ENCODE measurements around the gene CCBE1. TPM values are rescaled to one million over a fixed set of nuclear protein-coding genes. Genes with fewer than 3 reads are reported as not detected.
A peak's percentile ranks its signal among the peaks of the same experiment; 100 is the strongest.
"Not testable (repeated sequence)": the region's sequence is repeated elsewhere in the genome, so short reads cannot be mapped to it uniquely, and the experiment has no call there.

CCBE1 gene
- total RNA-seq, 1 donor from 2014 or later, result 1.2 TPM

DNA sequence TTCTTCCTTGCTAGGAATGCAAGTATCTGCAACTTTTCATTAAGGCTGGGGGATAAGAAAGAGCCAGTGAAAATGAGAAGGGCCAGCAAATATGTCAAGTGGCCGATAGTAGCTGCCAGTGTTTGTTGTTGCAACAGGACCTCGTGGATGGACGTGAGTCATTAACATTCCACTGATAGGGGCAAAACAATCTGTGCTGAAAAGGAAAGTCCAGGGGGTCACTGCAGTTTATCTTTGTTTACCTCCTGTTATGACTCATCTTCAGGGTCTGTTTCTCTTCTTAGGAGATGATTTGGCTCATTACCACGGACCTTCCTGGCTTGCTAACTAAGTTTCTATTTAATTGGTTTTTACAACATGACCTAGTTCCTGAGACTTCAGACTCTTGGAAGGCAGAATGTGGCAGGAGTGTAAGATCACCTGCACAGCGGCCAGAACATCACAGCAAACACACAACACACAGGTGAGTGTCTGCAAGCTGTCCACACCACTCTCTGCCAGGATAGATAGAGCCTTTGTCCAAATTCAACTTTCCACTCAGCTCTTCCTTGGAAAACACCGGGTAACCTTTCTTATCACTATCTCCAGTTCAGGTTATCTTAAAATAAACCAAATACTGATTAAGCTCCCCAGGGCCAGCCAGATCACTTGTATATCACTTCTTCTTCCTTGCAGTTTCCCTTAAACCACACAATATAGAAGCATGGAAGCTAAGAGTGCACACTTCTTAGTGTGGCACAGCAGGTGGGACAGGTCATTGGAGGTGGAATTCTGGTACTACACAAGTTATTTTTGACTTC lies 180.7 kb downstream of the CCBE1 start:
- Mint-ChIP-seq H3K4me1 (ENCODE audit: unreplicated experiment) (peaks cover 44% of the 10 kb centered on the region), H3K36me3 (ENCODE audit: low read depth, unreplicated experiment) (no peaks in the 10 kb centered on the region), H3K27ac (ENCODE audit: unreplicated experiment) (peak overlapping the region; percentile 75), H3K9me3 (ENCODE audit: unreplicated experiment) (no peaks in the 10 kb centered on the region), H3K4me3 (ENCODE audit: unreplicated experiment) (no peak overlapping the region), H3K27me3 (ENCODE audit: unreplicated experiment) (peaks cover 11% of the 10 kb centered on the region)
- TF ChIP-seq, protein P1, sequence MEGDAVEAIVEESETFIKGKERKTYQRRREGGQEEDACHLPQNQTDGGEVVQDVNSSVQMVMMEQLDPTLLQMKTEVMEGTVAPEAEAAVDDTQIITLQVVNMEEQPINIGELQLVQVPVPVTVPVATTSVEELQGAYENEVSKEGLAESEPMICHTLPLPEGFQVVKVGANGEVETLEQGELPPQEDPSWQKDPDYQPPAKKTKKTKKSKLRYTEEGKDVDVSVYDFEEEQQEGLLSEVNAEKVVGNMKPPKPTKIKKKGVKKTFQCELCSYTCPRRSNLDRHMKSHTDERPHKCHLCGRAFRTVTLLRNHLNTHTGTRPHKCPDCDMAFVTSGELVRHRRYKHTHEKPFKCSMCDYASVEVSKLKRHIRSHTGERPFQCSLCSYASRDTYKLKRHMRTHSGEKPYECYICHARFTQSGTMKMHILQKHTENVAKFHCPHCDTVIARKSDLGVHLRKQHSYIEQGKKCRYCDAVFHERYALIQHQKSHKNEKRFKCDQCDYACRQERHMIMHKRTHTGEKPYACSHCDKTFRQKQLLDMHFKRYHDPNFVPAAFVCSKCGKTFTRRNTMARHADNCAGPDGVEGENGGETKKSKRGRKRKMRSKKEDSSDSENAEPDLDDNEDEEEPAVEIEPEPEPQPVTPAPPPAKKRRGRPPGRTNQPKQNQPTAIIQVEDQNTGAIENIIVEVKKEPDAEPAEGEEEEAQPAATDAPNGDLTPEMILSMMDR (IDR thresholded peaks at IDR 0.05; ENCODE audit: unreplicated experiment), result no peak
- DNase-seq (ENCODE audit: low spot score), result peak; percentile 17

DNA sequence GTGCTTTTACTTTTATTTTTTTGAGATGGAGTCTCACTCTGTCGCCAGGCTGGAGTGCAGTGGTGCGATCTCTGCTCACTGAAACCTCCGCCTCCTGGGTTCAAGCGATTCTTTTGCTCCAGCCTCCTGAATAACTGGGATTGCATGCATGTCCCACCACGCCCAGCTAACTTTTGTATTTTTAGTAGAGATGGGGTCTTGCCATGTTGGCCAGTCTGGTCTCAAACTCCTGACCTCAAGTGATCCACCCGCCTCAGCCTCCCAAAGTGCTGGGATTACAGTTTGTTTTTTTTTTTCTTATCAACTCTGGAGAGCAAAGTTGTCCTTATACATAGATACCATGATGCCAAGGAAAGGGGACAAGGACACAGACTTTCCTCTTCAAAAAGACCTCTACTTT lies 181.3 kb downstream of the CCBE1 start:
- not testable (repeated sequence) for H3K9me3 Mint-ChIP-seq (ENCODE audit: unreplicated experiment); H3K4me3 Mint-ChIP-seq (ENCODE audit: unreplicated experiment); H3K36me3 Mint-ChIP-seq (ENCODE audit: low read depth, unreplicated experiment); DNase-seq (ENCODE audit: low spot score)
- H3K27ac Mint-ChIP-seq (ENCODE audit: unreplicated experiment), result peak overlapping the region; percentile 75
- peaks cover 11% of the 10 kb centered on the region for H3K27me3 Mint-ChIP-seq (ENCODE audit: unreplicated experiment)
- H3K4me1 Mint-ChIP-seq (ENCODE audit: unreplicated experiment), result peaks cover 50% of the 10 kb centered on the region

DNA sequence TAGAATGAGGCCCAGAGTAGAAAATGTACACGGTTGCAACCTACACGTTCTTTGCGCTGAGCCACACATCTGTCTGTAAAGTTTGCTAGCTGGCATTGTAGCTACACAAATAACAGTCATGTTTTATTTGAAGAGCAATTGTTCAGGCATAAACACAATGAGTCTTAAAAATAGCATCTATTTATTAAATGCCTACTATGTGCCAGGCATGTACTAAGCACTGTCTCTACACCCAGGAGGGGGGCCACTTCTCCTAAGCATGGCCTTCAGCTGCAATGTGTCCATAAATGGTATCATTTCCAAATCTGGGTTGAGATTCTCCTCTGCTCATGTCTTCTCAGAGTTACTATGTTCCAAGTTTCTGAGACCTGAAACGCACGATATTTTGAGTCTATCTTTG lies 182.1 kb downstream of the CCBE1 start:
- Mint-ChIP-seq H3K27ac (ENCODE audit: unreplicated experiment) (peak overlapping the region; percentile 93), H3K4me1 (ENCODE audit: unreplicated experiment) (peaks cover 56% of the 10 kb centered on the region), H3K36me3 (ENCODE audit: low read depth, unreplicated experiment) (no peaks in the 10 kb centered on the region), H3K9me3 (ENCODE audit: unreplicated experiment) (no peaks in the 10 kb centered on the region), H3K4me3 (ENCODE audit: unreplicated experiment) (no peak overlapping the region), H3K27me3 (ENCODE audit: unreplicated experiment) (peaks cover 11% of the 10 kb centered on the region)
- TF ChIP-seq, protein P1 (IDR thresholded peaks at IDR 0.05; ENCODE audit: unreplicated experiment), result no peak
- no peak for DNase-seq (ENCODE audit: low spot score)

DNA sequence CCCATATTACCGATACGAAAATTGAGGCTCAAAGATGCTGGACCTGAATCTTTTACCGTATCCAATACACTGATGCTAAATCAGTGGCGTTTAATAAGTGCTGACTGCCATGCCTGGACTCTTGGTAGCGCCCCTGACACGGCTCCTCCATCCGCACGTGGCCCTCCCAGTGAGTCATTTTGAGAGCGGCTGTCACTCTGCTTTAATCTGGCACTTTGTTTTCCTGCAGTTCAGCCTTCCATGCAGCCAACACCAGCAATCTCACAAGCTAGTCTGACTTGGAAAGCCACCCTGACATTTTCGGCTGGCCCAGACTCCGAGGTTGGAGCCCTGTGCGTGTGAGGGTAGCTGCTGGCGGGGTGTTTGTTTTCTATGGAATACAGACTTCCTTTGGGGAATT lies 183.0 kb downstream of the CCBE1 start:
- Mint-ChIP-seq H3K36me3 (ENCODE audit: low read depth, unreplicated experiment) (no peaks in the 10 kb centered on the region), H3K4me3 (ENCODE audit: unreplicated experiment) (no peak overlapping the region), H3K27ac (ENCODE audit: unreplicated experiment) (peak overlapping the region; percentile 93), H3K9me3 (ENCODE audit: unreplicated experiment) (no peaks in the 10 kb centered on the region), H3K27me3 (ENCODE audit: unreplicated experiment) (peaks cover 11% of the 10 kb centered on the region), H3K4me1 (ENCODE audit: unreplicated experiment) (peaks cover 64% of the 10 kb centered on the region)
- TF ChIP-seq, protein P1 (IDR thresholded peaks at IDR 0.05; ENCODE audit: unreplicated experiment), result no peak
- peak; percentile 41 for DNase-seq (ENCODE audit: low spot score)

DNA sequence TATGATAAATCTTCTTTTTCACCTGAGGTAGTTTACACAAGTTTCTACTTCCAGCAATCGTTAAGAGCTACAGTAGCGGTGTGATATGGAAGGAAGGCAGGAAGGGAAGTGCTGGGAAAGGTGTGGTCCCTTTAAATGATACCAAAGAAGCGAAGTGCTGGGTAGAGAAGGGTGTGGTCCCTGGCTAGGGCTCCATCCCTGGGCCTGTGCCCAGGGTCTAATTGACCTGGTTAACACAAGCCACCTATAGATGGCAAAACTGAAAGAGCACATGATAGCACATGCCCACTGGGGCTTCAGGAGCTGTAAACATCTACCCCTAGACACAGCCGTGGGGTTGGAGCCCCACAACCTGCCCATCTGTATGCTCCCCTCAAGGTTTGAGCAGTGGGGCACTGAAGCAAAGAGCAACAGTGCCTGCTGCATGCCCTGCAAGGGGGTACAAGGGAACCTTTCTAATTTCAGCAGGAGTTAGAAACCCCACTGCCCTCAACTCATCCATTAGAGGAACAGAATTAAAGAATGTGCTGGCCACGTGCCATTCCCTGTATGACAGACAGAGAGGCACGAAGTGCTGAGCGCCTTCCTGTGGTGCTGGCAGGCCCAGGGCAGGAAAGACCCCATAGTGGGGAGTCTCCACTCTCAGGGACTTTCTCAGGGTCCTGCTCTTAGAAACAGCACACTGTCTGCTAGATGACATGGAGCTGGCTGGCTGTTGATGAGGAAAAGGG lies 185.0 kb downstream of the CCBE1 start:
- peaks cover 11% of the 10 kb centered on the region for H3K27me3 Mint-ChIP-seq (ENCODE audit: unreplicated experiment)
- H3K4me3 Mint-ChIP-seq (ENCODE audit: unreplicated experiment), result peak overlapping the region; percentile 57
- H3K36me3 Mint-ChIP-seq (ENCODE audit: low read depth, unreplicated experiment), result no peaks in the 10 kb centered on the region
- no peak for DNase-seq (ENCODE audit: low spot score)
- H3K4me1 Mint-ChIP-seq (ENCODE audit: unreplicated experiment), result peaks cover 64% of the 10 kb centered on the region
- peak overlapping the region; percentile 28 for H3K27ac Mint-ChIP-seq (ENCODE audit: unreplicated experiment)
- TF ChIP-seq, protein P1 (IDR thresholded peaks at IDR 0.05; ENCODE audit: unreplicated experiment), result no peak
- H3K9me3 Mint-ChIP-seq (ENCODE audit: unreplicated experiment), result no peaks in the 10 kb centered on the region
